ENCODE results near the gene URB2. TPM values are rescaled to one million over a fixed set of nuclear protein-coding genes. Genes with fewer than 3 reads are reported as not detected.
A peak's percentile ranks its signal among the peaks of the same experiment; 100 is the strongest.

URB2 gene
- total and polyA plus RNA-seq, 4 donors = 1.2 to 10.5 (median 6.2) TPM

- Histone ChIP-seq H3K9me3 (ENCODE audit: control insufficient read depth in 4 of 4, low read length in 3 of 4) (no peaks in the 10 kb centered on the region), H3K9ac (ENCODE audit: low read depth in 1 of 2, low read length in 2 of 2) (peak overlapping the region; percentile 35 to 81), H3K4me1 (ENCODE audit: control insufficient read depth in 4 of 4, insufficient read depth in 4 of 4, low read length in 3 of 4) (peaks cover 2 to 31% (median 22%) of the 10 kb centered on the region in 4 donors), H3K4me3 (ENCODE audit: low read depth in 1 of 3, low read length in 3 of 3) (peak overlapping the region; percentile 90 to 100 (median 97)), H3K27ac (ENCODE audit: low read depth in 1 of 2, low read length in 2 of 2) (no peak overlapping the region), H3K36me3 (ENCODE audit: control insufficient read depth in 4 of 4, insufficient read depth in 3 of 4, low read depth in 1 of 4, low read length in 3 of 4) (peaks cover 0 to 1% (median 0%) of the 10 kb centered on the region in 4 donors), H3K27me3 (ENCODE audit: control insufficient read depth in 4 of 4, insufficient read depth in 4 of 4, low read length in 3 of 4) (no peaks in the 10 kb centered on the region)
- TF ChIP-seq, protein P1, sequence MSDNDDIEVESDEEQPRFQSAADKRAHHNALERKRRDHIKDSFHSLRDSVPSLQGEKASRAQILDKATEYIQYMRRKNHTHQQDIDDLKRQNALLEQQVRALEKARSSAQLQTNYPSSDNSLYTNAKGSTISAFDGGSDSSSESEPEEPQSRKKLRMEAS (IDR thresholded peaks at IDR 0.05) = no peak
- TF ChIP-seq NR2F2 (IDR thresholded peaks at IDR 0.05) (no peak), HNF4A (conservative IDR thresholded peaks at IDR 0.05) (no peak), EGR1 (IDR thresholded peaks at IDR 0.05; ENCODE audit: low read depth in 2 of 2) (no peak), HNF4G (IDR thresholded peaks at IDR 0.05) (no peak), RXRA (IDR thresholded peaks at IDR 0.05) (no peak), YY1 (IDR thresholded peaks at IDR 0.05) (no peak), ZBTB33 (IDR thresholded peaks at IDR 0.05) (no peak), FOXA2 (IDR thresholded peaks at IDR 0.05) (no peak), GABPA (IDR thresholded peaks at IDR 0.05 in 1 of 2, conservative IDR thresholded peaks at IDR 0.05 in 1 of 2) (no peak), ATF3 (IDR thresholded peaks at IDR 0.05) (no peak), TAF1 (conservative IDR thresholded peaks at IDR 0.05) (no peak), RAD21 (IDR thresholded peaks at IDR 0.05) (no peak)
- 5% methylated on average over 4 of the region's 4 CpGs for WGBS
- no peak for DNase-seq (ENCODE audit: low spot score)
Measured at GRCh38 chr1:229627003-229627402, 956 bp downstream of the URB2 start.

DNA sequence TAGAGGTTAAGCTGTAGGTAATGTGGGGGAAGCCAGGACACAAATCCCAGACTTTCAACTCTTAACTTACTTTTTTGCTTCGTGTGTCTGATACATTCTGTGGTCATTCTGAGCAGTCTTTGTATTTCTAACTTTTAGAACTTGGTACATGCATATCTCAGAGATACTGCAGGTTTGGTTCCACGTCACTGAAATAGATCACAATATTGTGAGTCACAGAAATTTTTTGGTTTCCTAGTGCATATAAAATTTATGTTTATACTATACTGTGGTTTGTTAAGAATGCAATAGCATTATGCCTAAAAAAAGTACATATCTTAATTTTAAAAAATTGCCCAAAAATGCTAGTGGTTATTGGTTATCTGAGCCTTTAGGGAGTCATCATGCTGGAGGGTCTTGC is 3.2 kb downstream of the URB2 start:
- H3K4me3 ChIP-seq (ENCODE audit: low read depth in 1 of 3, low read length in 3 of 3) = no peak overlapping the region
- H3K27me3 ChIP-seq (ENCODE audit: control insufficient read depth in 4 of 4, insufficient read depth in 4 of 4, low read length in 3 of 4) = no peaks in the 10 kb centered on the region
- peaks cover 2 to 23% (median 19%) of the 10 kb centered on the region in 4 donors for H3K4me1 ChIP-seq (ENCODE audit: control insufficient read depth in 4 of 4, insufficient read depth in 4 of 4, low read length in 3 of 4)
- H3K9me3 ChIP-seq (ENCODE audit: control insufficient read depth in 4 of 4, low read length in 3 of 4) = no peaks in the 10 kb centered on the region
- H3K9ac ChIP-seq (ENCODE audit: low read depth in 1 of 2, low read length in 2 of 2) = no peak overlapping the region
- no peak for TF ChIP-seq HNF4G (IDR thresholded peaks at IDR 0.05)
- no peak for TF ChIP-seq GABPA (IDR thresholded peaks at IDR 0.05 in 1 of 2, conservative IDR thresholded peaks at IDR 0.05 in 1 of 2)
- TF ChIP-seq TAF1 (conservative IDR thresholded peaks at IDR 0.05) = no peak
- TF ChIP-seq REST (IDR thresholded peaks at IDR 0.05) = no peak
- no peak for TF ChIP-seq HNF4A (conservative IDR thresholded peaks at IDR 0.05)
- no peak for TF ChIP-seq CTCF (IDR thresholded peaks at IDR 0.05; ENCODE audit: low read depth, low read length, missing input control)
- no peak for TF ChIP-seq SP1 (IDR thresholded peaks at IDR 0.05)
- 93% methylated on average over 2 of the region's 2 CpGs for WGBS
- peaks cover 0 to 1% (median 0%) of the 10 kb centered on the region in 4 donors for H3K36me3 ChIP-seq (ENCODE audit: control insufficient read depth in 4 of 4, insufficient read depth in 3 of 4, low read depth in 1 of 4, low read length in 3 of 4)
- DNase-seq (ENCODE audit: low spot score) = no peak
- H3K27ac ChIP-seq (ENCODE audit: low read depth in 1 of 2, low read length in 2 of 2) = no peak overlapping the region

Measured in liver (tissue), 9 donors.